Measurements from ENCODE around the gene SLC36A2.
"Not testable (repeated sequence)": the region's sequence is repeated elsewhere in the genome, so short reads cannot be mapped to it uniquely, and the experiment has no call there.

SLC36A2 gene

DNA sequence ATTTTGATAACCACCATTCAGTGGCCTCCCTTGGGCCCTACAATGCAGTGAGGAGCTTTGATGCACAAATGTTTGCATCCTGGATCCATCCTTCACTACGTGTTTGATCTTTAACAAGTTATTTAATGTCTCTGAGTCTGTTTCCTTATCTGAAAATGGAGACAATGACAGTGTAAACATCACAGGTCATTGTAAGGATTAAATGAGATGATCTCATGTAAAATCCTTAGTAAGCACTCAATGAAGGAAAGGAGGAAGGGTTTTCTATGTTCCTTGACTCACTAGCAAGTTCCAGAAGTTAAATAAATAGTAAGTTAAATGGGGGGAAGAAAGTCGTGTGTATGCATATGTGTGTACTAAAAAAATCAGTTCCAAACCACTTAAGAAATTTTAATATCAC, 34.0 kb downstream of the SLC36A2 start:
- Mint-ChIP-seq H3K4me3 (no peak overlapping the region), H3K9me3 (peaks cover 27% of the 10 kb centered on the region), H3K4me1 (peaks cover 10% of the 10 kb centered on the region), H3K27me3 (ENCODE audit: low read depth, poor library complexity) (peaks cover 9% of the 10 kb centered on the region), H3K36me3 (ENCODE audit: low read depth) (peaks cover 7% of the 10 kb centered on the region), H3K27ac (no peak overlapping the region)
- TF ChIP-seq, protein P1, sequence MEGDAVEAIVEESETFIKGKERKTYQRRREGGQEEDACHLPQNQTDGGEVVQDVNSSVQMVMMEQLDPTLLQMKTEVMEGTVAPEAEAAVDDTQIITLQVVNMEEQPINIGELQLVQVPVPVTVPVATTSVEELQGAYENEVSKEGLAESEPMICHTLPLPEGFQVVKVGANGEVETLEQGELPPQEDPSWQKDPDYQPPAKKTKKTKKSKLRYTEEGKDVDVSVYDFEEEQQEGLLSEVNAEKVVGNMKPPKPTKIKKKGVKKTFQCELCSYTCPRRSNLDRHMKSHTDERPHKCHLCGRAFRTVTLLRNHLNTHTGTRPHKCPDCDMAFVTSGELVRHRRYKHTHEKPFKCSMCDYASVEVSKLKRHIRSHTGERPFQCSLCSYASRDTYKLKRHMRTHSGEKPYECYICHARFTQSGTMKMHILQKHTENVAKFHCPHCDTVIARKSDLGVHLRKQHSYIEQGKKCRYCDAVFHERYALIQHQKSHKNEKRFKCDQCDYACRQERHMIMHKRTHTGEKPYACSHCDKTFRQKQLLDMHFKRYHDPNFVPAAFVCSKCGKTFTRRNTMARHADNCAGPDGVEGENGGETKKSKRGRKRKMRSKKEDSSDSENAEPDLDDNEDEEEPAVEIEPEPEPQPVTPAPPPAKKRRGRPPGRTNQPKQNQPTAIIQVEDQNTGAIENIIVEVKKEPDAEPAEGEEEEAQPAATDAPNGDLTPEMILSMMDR (IDR thresholded peaks at IDR 0.05): no peak
- no peak for DNase-seq

DNA sequence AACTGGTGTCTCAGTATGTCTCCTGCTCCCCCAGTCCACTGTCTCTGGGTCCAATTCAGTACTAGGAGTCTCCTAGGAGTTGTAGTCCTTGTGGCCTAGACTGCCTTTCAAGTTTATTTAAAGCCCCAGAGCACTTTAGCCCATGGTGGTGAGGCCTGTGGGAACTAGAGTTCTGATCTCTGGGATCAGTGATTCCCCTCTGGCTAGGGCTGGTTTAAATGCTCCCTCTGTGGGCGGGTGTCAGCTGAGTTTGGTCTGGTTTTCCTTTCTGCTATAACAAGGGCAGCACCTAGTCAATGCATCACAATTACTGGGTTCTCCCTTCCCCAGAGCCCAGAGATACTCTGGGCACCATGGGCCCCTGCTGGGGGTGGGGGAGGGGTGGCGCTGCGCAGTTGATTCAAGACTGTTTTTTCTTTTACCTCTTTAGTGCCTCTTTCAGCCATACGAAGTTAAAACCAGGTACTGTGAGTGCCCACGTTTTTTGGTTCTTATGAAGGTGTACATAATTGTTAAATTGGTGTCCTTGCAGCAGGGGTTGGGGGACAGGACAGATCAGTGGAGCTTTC, 34.5 kb downstream of the SLC36A2 start:
- Mint-ChIP-seq H3K4me1 (peaks cover 8% of the 10 kb centered on the region), H3K36me3 (ENCODE audit: low read depth) (peaks cover 7% of the 10 kb centered on the region), H3K27ac (no peak overlapping the region), H3K27me3 (ENCODE audit: low read depth, poor library complexity) (peaks cover 9% of the 10 kb centered on the region), H3K4me3 (no peak overlapping the region), H3K9me3 (peaks cover 27% of the 10 kb centered on the region)
- DNase-seq: no peak
- TF ChIP-seq, protein P1 (IDR thresholded peaks at IDR 0.05): no peak

DNA sequence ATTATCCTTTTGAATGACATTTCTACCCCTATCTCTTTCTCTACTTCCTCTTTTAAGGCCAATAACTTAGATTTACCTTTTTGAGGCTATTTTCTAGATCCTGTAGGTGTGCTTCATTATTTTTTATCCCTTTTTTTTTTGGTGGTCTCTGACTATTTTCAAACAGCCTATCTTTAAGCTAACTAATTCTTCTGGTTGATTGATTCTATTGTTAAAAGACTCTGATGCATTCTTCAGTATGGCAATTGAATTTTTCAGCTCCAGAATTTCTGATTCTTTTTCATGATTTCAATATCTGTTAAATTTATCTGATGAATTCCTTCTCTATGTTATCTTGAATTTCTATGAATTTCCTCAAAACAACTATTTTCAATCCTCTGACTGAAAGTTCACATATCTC, 36.4 kb downstream of the SLC36A2 start:
- TF ChIP-seq, protein P1 (IDR thresholded peaks at IDR 0.05): no peak
- no peak for DNase-seq
- Mint-ChIP-seq H3K27ac (no peak overlapping the region), H3K4me3 (no peak overlapping the region), H3K9me3 (peaks cover 27% of the 10 kb centered on the region), H3K27me3 (ENCODE audit: low read depth, poor library complexity) (peaks cover 9% of the 10 kb centered on the region), H3K4me1 (peaks cover 3% of the 10 kb centered on the region), H3K36me3 (ENCODE audit: low read depth) (peaks cover 7% of the 10 kb centered on the region)

DNA sequence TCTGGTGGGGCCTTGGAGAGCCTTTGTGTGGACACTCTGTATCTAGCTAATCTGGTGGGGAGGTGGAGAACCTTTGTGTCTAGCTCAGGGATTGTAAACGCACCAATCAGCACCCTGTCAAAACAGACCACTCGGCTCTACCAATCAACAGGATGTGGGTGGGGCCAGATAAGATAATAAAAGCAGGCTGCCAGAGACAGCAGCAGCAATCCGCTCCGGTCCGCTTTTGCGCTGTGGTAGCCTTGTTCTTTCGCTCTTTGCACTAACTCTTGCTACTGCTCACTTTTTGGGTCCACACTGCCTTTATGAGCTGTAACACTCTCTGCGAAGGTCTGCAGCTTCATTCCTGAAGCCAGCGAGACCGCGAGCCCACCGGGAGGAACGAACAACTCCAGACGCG, 37.5 kb downstream of the SLC36A2 start:
- Mint-ChIP-seq H3K27me3 (ENCODE audit: low read depth, poor library complexity) (peaks cover 12% of the 10 kb centered on the region), H3K9me3 (peaks cover 27% of the 10 kb centered on the region)
- H3K4me3 Mint-ChIP-seq; H3K4me1 Mint-ChIP-seq; H3K36me3 Mint-ChIP-seq (ENCODE audit: low read depth); H3K27ac Mint-ChIP-seq; DNase-seq: not testable (repeated sequence)

DNA sequence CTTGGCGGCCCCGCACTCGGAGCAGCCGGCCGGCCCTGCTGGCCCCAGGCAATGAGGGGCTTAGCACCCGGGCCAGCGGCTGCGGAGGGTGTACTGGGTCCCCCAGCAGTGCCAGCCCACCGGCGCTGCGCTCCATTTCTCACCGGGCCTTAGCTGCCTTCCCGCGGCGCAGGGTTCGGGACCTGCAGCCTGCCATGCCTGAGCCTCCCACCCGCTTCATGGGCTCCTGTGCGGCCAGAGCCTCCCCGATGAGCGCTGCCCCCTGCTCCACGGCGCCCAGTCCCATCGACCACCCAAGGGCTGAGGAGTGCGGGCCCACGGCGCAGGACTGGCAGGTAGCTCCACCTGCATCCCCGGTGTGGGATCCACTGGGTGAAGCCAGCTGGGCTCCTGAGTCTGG, 38.1 kb downstream of the SLC36A2 start:
- H3K4me1 Mint-ChIP-seq; H3K4me3 Mint-ChIP-seq; H3K36me3 Mint-ChIP-seq (ENCODE audit: low read depth); H3K27ac Mint-ChIP-seq; DNase-seq: not testable (repeated sequence)
- Mint-ChIP-seq H3K9me3 (peaks cover 27% of the 10 kb centered on the region), H3K27me3 (ENCODE audit: low read depth, poor library complexity) (peaks cover 12% of the 10 kb centered on the region)

DNA sequence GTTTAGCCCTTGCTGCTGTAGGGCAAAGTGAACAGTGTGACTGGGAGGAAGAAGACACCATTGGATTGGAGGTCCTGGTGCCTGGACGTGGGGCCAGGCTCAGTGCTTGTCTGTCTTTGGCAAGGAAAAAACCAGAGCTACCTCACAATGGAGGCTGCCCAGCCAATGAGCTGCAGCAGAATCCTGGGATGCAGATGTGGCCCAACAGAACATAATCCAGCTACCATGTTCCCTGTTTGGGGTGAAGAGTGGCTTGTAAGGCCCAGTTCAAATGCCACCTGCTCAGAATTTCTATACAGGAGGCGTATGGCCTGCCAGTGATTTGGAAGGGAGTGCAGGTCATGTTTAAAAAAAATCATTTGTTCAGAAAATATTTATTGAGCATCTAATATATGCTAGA, 43.7 kb downstream of the SLC36A2 start, which contains the start of gene SLC36A3:
TSS of gene SLC36A3 (minus strand) at position 101 of the 400 bp plus-strand sequence. CDS start 412 bp downstream, outside the sequence.
- Mint-ChIP-seq H3K9me3 (peaks cover 2% of the 10 kb centered on the region), H3K27me3 (ENCODE audit: low read depth, poor library complexity) (peaks cover 16% of the 10 kb centered on the region), H3K27ac (peak within 1 kb of the TSS; percentile 75), H3K36me3 (ENCODE audit: low read depth) (no peaks in the 10 kb centered on the region), H3K4me1 (peaks cover 5% of the 10 kb centered on the region), H3K4me3 (no peak within 1 kb of the TSS)
- no peak for DNase-seq
- TF ChIP-seq, protein P1 (IDR thresholded peaks at IDR 0.05): no peak

All from nephron progenitor cell (in vitro differentiated cells).